SK-N-SH treated with all-trans-retinoic acid at 6 μM for 48 hours (cell line): ENCODE measurements around the gene AK3.
"Not testable (repeated sequence)": the region's sequence is repeated elsewhere in the genome, so short reads cannot be mapped to it uniquely, and the experiment has no call there.

Experiments
- ATAC-seq: fragments of 200-7000 bp; cut with Tn5 transposase; 3 replicates; pipeline ENCODE4 v1.9.1; 2020; ENCODE audit warnings: mild to moderate bottlenecking, moderate library complexity
- BACH2 ChIP-seq: fragments of 250-450 bp; sonication (Bioruptor Pico); IDR thresholded peaks from 2 replicates; pipeline ENCODE4 v1.9.0; 2021; ENCODE audit warnings: mild to moderate bottlenecking, borderline replicate concordance
- ESRRG ChIP-seq: fragments of 250-450 bp; sonication (Bioruptor Pico); IDR thresholded peaks from 2 replicates; pipeline ENCODE4 v1.6.1; 2021; ENCODE audit warnings: mild to moderate bottlenecking
- ISL1 ChIP-seq: fragments of 250-450 bp; sonication (Bioruptor Pico); IDR thresholded peaks from 2 replicates; pipeline ENCODE4 v2.1.2; 2022; ENCODE audit warnings: mild to moderate bottlenecking, moderate library complexity
- OSR1 ChIP-seq: fragments of 250-450 bp; sonication (Bioruptor Pico); IDR thresholded peaks from 2 replicates; pipeline ENCODE4 v1.8.0; 2022; ENCODE audit warnings: moderate library complexity, mild to moderate bottlenecking, inconsistent platforms
- PPARA ChIP-seq: fragments of 250-450 bp; sonication (Bioruptor Pico); IDR thresholded peaks from 2 replicates; pipeline ENCODE4 v1.5.0; 2020; ENCODE audit warnings: mild to moderate bottlenecking, borderline replicate concordance
- RARB ChIP-seq: fragments of 250-450 bp; sonication (Bioruptor Pico); IDR thresholded peaks from 2 replicates; pipeline ENCODE4 v1.8.0; 2021; ENCODE audit warnings: mild to moderate bottlenecking, moderate library complexity
- SNAI2 ChIP-seq: fragments of 250-450 bp; sonication (Bioruptor Pico); IDR thresholded peaks from 2 replicates; pipeline ENCODE4 v1.5.0; 2020; ENCODE audit warnings: mild to moderate bottlenecking, moderate library complexity
- TCF4 ChIP-seq: fragments of 250-450 bp; sonication (Bioruptor Pico); IDR thresholded peaks from 2 replicates; pipeline ENCODE4 v1.8.0; 2021; ENCODE audit warnings: mild to moderate bottlenecking, moderate library complexity, borderline replicate concordance
- TOX ChIP-seq: fragments of 250-450 bp; sonication (Bioruptor Pico); IDR thresholded peaks from 2 replicates; pipeline ENCODE4 v1.8.0; 2021; ENCODE audit warnings: mild to moderate bottlenecking, moderate library complexity, borderline replicate concordance
- TSHZ2 ChIP-seq: fragments of 250-450 bp; sonication (Bioruptor Pico); IDR thresholded peaks from 2 replicates; pipeline ENCODE4 v1.5.0; 2020; ENCODE audit warnings: mild to moderate bottlenecking, moderate library complexity
- ZC3H10 ChIP-seq: fragments of 250-450 bp; sonication (Bioruptor Pico); IDR thresholded peaks from 2 replicates; pipeline ENCODE4 v1.5.1; 2021; ENCODE audit warnings: mild to moderate bottlenecking, moderate library complexity
- ZNF565 ChIP-seq: fragments of 450-650 bp; formaldehyde crosslinking; conservative IDR thresholded peaks from 2 replicates; pipeline ENCODE4 v1.5.0; 2020; ENCODE audit warnings: low read depth, mild to moderate bottlenecking, moderate library complexity
- ZNF8 ChIP-seq: fragments of 450-650 bp; formaldehyde crosslinking; IDR thresholded peaks from 2 replicates; pipeline ENCODE4 v1.5.0; 2020; ENCODE audit warnings: mild to moderate bottlenecking, moderate library complexity

AK3 gene

GRCh38 chr9:4661611-4662010 lies 79.4 kb downstream of the AK3 start:
- ATAC-seq: no peak

GRCh38 chr9:4661165-4661564 lies 79.8 kb downstream of the AK3 start:
- TF ChIP-seq ZNF565 (no peak), ISL1 (CRISPR knock-in tag) (peak; percentile 62)
- ATAC-seq: no peak

More at GRCh38 chr9:4661611-4662010, 79.4 kb downstream of the AK3 start:
- TF ChIP-seq TCF4 (CRISPR knock-in tag): no peak
- no peak for TF ChIP-seq SNAI2 (CRISPR knock-in tag)
- no peak for TF ChIP-seq TOX (CRISPR knock-in tag)
- TF ChIP-seq BACH2 (CRISPR knock-in tag): no peak
- no peak for TF ChIP-seq PPARA (CRISPR knock-in tag)
- TF ChIP-seq ESRRG (CRISPR knock-in tag): no peak
- TF ChIP-seq ISL1 (CRISPR knock-in tag): no peak
- TF ChIP-seq OSR1 (CRISPR knock-in tag): no peak
- no peak for TF ChIP-seq RARB (CRISPR knock-in tag)
- no peak for TF ChIP-seq ZC3H10 (CRISPR knock-in tag)
- TF ChIP-seq TSHZ2: no peak
- TF ChIP-seq ZNF8 (CRISPR knock-in tag): no peak

GRCh38 chr9:4660665-4661064 lies 80.3 kb downstream of the AK3 start:
- ATAC-seq: not testable (repeated sequence)
